DMS114 treated with DMSO at 0.1 percent for 48 hours (cell line): ENCODE results near the gene GPX1.

Experiments
- DNase-seq: peaks from one replicate; lab custom pipeline; 2025; ENCODE audit not compliant: unreplicated experiment; lab: John Stamatoyannopoulos, UW

The GPX1 gene

GRCh38 chr3:49313896-49314688 is 44.1 kb downstream of the GPX1 start:
- no peak for DNase-seq

- no peak for DNase-seq
These were observed 46.9 kb downstream of the GPX1 start for GRCh38 chr3:49311283-49311682.

- DNase-seq, result no peak
These were observed 47.5 kb downstream of the GPX1 start for GRCh38 chr3:49310677-49311076.
